HG02798 (cell line): ENCODE results near the gene DCTN5.

ENCODE experiments used
- ATAC-seq: cut with Tn5 transposase; IDR thresholded peaks from one replicate; pipeline ENCODE4 v1.9.1; 2021; ENCODE audit warnings: mild to moderate bottlenecking; ENCODE audit not compliant: unreplicated experiment, poor library complexity

The DCTN5 gene

GRCh38 chr16:23651943-23652468 is 10.7 kb downstream of the DCTN5 start:
- no peak for ATAC-seq

- ATAC-seq = peak; percentile 31
These were observed 22.7 kb downstream of the DCTN5 start for GRCh38 chr16:23663918-23664317.

GRCh38 chr16:23666571-23667354 is 25.5 kb downstream of the DCTN5 start:
- ATAC-seq = no peak

- no peak for ATAC-seq
These were observed 26.0 kb downstream of the DCTN5 start for GRCh38 chr16:23667355-23667659.

GRCh38 chr16:23668225-23668624 is 27.0 kb downstream of the DCTN5 start:
- ATAC-seq = no peak

- no peak for ATAC-seq
These were observed 27.6 kb downstream of the DCTN5 start for GRCh38 chr16:23668873-23669272.

- ATAC-seq = peak; percentile 93
These were observed 29.0 kb downstream of the DCTN5 start for GRCh38 chr16:23670137-23670776.

GRCh38 chr16:23673971-23674614 is 32.8 kb downstream of the DCTN5 start:
- no peak for ATAC-seq

- ATAC-seq = no peak
These were observed 35.7 kb downstream of the DCTN5 start for GRCh38 chr16:23676924-23677480.

- peak; percentile 94 for ATAC-seq
These were observed 37.4 kb downstream of the DCTN5 start, which contains the start of gene PLK1 for GRCh38 chr16:23678430-23679273. PLK1 (plus strand) TSS chr16:23678889; CDS start chr16:23678933, 44 bp downstream.

- ATAC-seq = no peak
These were observed 38.2 kb downstream of the DCTN5 start for GRCh38 chr16:23679274-23679985.

- ATAC-seq = no peak
These were observed 38.7 kb downstream of the DCTN5 start for GRCh38 chr16:23679986-23680336.

GRCh38 chr16:23682181-23682580 is 40.9 kb downstream of the DCTN5 start:
- no peak for ATAC-seq

- ATAC-seq = no peak
These were observed 42.2 kb downstream of the DCTN5 start for GRCh38 chr16:23683487-23683886.

GRCh38 chr16:23687034-23687808 is 46.0 kb downstream of the DCTN5 start:
- ATAC-seq = no peak

GRCh38 chr16:23689442-23690187 is 48.3 kb downstream of the DCTN5 start:
- no peak for ATAC-seq

- ATAC-seq = no peak
These were observed 49.7 kb downstream of the DCTN5 start for GRCh38 chr16:23690771-23691482.
